ENCODE data around the gene ZFAND3.

DNA sequence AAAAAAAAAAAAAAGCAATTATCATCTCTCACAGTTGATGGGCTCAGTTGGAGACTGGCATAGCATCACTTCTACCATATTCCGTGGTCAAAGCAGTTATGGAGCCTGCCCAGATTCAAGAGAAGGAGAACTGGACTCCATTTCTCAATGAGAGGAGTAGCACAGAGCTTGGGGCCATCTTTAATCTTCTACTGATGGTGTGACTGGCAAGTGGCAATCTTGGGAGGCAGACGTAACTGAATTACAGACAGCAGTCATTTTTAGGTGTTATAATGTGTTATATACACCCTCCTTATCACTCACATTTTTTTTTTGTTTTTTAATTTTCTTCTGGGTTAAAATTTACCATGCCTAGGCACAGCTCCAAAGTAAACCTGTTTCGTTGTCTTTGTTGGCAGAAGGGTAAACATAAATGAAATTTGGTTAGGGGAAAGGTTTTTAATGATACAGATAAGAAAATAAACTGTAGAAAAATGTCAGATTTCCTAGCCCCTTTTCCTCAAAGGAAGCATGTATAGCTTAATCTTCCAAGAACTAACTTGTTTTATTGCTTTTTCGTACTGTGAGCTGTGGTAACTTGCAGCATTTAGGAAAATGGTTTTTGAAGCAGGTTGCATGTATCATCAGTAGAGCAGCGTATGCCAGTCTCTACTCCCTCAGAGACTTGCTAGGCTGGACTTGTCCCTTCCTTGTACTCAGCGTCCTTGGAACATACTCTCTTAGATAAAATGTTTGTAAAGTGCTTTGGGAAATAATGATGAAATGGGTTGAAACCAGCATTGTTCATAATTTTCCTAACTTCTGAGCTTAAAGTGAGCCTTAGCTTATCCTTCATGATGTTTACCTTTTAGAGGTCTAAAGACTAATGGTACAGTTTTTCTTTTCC is 25.7 kb downstream of the ZFAND3 start:
- TF ChIP-seq, protein P1, sequence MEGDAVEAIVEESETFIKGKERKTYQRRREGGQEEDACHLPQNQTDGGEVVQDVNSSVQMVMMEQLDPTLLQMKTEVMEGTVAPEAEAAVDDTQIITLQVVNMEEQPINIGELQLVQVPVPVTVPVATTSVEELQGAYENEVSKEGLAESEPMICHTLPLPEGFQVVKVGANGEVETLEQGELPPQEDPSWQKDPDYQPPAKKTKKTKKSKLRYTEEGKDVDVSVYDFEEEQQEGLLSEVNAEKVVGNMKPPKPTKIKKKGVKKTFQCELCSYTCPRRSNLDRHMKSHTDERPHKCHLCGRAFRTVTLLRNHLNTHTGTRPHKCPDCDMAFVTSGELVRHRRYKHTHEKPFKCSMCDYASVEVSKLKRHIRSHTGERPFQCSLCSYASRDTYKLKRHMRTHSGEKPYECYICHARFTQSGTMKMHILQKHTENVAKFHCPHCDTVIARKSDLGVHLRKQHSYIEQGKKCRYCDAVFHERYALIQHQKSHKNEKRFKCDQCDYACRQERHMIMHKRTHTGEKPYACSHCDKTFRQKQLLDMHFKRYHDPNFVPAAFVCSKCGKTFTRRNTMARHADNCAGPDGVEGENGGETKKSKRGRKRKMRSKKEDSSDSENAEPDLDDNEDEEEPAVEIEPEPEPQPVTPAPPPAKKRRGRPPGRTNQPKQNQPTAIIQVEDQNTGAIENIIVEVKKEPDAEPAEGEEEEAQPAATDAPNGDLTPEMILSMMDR (optimal IDR thresholded peaks at IDR 0.05 in 1 of 3, IDR thresholded peaks at IDR 0.05 in 1 of 3, conservative IDR thresholded peaks at IDR 0.05 in 1 of 3; ENCODE audit: extremely low read depth in 1 of 3, insufficient read depth in 2 of 3, low read length in 3 of 3): no peak
- TF ChIP-seq EZH2 (IDR thresholded peaks at IDR 0.05; ENCODE audit: low read length): no peak

Data from keratinocyte (primary cell).